ENCODE results near the gene TSKU.

The TSKU gene

DNA sequence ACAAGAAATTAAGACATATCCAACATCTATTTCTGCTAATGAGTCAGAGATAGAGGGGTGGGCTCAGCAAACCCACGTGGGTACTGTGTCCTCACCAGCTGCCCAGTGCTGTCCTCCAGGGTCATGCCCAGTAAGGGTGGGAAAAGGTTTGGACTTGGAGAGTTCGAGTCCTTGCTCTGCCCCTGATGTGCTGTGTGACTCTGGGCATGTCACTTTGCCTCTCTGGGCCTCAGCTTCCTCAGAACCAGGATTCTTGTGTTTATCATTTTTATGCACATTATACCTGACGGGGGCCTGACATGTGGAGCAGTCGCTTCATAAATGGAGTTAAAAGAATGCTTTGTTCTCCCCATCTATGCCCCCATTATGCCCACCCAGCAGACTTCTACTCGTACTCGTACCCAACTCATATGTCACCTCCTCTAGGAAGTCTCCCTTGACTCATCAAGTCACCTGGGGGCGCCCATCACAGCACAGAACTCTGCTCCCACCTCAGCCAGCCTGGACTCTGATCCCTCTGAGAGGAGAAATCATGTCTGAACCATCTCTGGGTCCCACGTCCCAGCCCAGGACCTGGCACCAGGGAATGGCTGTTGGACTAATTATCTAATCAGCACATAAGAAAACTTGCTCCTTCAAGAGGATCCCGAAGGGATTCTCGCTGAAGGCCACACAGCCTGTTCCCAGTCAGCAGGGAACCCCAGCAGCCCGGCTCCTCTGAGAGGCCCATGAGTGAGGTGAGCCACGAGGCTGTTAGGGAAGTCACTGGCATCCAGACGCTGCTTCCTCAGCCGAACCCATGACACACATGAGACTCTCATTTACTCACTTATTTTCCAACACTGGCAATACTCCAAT, 38.7 kb upstream of the TSKU start:
- no peaks in the 10 kb centered on the region for H3K27me3 ChIP-seq (ENCODE audit: insufficient read depth, low read length, poor library complexity, severe bottlenecking)
- no peaks in the 10 kb centered on the region for H4K20me1 ChIP-seq (ENCODE audit: insufficient read depth, low read length, poor library complexity, severe bottlenecking)
- no peak overlapping the region for H2AFZ ChIP-seq (ENCODE audit: low read length)
- H3K9ac ChIP-seq (ENCODE audit: low read depth, low read length, poor library complexity, severe bottlenecking) = no peak overlapping the region
- no peaks in the 10 kb centered on the region for H3K9me3 ChIP-seq (ENCODE audit: insufficient read depth, low read depth, low read length)
- H3K4me1 ChIP-seq (ENCODE audit: insufficient read depth, low read length, poor library complexity, severe bottlenecking) = no peaks in the 10 kb centered on the region
- no peaks in the 10 kb centered on the region for H3K9me2 ChIP-seq (replicated peaks; ENCODE audit: low read depth, low read length)
- no peak overlapping the region for H3K4me2 ChIP-seq (ENCODE audit: low read depth, low read length, poor library complexity, severe bottlenecking)
- H3F3A ChIP-seq (ENCODE audit: low read depth) = no peaks in the 10 kb centered on the region
- H3K4me3 ChIP-seq (ENCODE audit: low read length, poor library complexity, severe bottlenecking) = no peak overlapping the region
- TF ChIP-seq EZH2phosphoT487 (IDR thresholded peaks at IDR 0.05; ENCODE audit: borderline replicate concordance) = no peak
- TF ChIP-seq CTCF (conservative IDR thresholded peaks at IDR 0.05; ENCODE audit: low read length) = no peak
- H3K79me2 ChIP-seq (ENCODE audit: insufficient read depth, low read length) = no peaks in the 10 kb centered on the region
- no peaks in the 10 kb centered on the region for H3K36me3 ChIP-seq (ENCODE audit: insufficient read depth, low read length)

DNA sequence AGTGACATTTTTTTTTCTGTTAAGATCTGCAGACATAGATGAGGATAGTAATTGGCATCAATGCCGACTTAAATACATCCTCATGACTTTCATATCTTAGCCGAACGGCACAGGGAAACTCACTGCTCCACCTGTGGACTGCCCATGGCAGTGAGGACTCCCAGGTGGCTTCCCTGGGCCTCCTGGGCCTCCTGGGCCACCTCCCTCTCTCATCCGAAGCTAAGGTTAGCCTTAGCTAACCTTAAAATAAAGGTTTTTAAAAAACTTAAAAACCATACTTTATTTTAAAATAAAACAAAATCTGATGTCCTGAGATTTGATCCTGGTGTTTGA, 38.1 kb upstream of the TSKU start:
- Histone ChIP-seq H3K79me2 (ENCODE audit: insufficient read depth, low read length) (no peaks in the 10 kb centered on the region), H3K9me3 (ENCODE audit: insufficient read depth, low read depth, low read length) (no peaks in the 10 kb centered on the region), H3K9ac (ENCODE audit: low read depth, low read length, poor library complexity, severe bottlenecking) (no peak overlapping the region), H3K9me2 (replicated peaks; ENCODE audit: low read depth, low read length) (no peaks in the 10 kb centered on the region), H3K4me2 (ENCODE audit: low read depth, low read length, poor library complexity, severe bottlenecking) (no peak overlapping the region), H4K20me1 (ENCODE audit: insufficient read depth, low read length, poor library complexity, severe bottlenecking) (no peaks in the 10 kb centered on the region), H3K36me3 (ENCODE audit: insufficient read depth, low read length) (no peaks in the 10 kb centered on the region), H3K27me3 (ENCODE audit: insufficient read depth, low read length, poor library complexity, severe bottlenecking) (no peaks in the 10 kb centered on the region), H3F3A (ENCODE audit: low read depth) (no peaks in the 10 kb centered on the region), H3K4me1 (ENCODE audit: insufficient read depth, low read length, poor library complexity, severe bottlenecking) (no peaks in the 10 kb centered on the region), H3K4me3 (ENCODE audit: low read length, poor library complexity, severe bottlenecking) (no peak overlapping the region), H2AFZ (ENCODE audit: low read length) (no peak overlapping the region)
- TF ChIP-seq EZH2phosphoT487 (IDR thresholded peaks at IDR 0.05; ENCODE audit: borderline replicate concordance) (no peak), CTCF (conservative IDR thresholded peaks at IDR 0.05; ENCODE audit: low read length) (no peak)

GRCh38 chr11:76745561-76746207, 37.5 kb upstream of the TSKU start:
- Histone ChIP-seq H3K36me3 (ENCODE audit: insufficient read depth, low read length) (no peaks in the 10 kb centered on the region), H3K4me1 (ENCODE audit: insufficient read depth, low read length, poor library complexity, severe bottlenecking) (no peaks in the 10 kb centered on the region), H3K9ac (ENCODE audit: low read depth, low read length, poor library complexity, severe bottlenecking) (no peak overlapping the region), H3K9me2 (replicated peaks; ENCODE audit: low read depth, low read length) (no peaks in the 10 kb centered on the region), H4K20me1 (ENCODE audit: insufficient read depth, low read length, poor library complexity, severe bottlenecking) (no peaks in the 10 kb centered on the region), H3K79me2 (ENCODE audit: insufficient read depth, low read length) (no peaks in the 10 kb centered on the region), H3F3A (ENCODE audit: low read depth) (no peaks in the 10 kb centered on the region), H2AFZ (ENCODE audit: low read length) (no peak overlapping the region), H3K27me3 (ENCODE audit: insufficient read depth, low read length, poor library complexity, severe bottlenecking) (no peaks in the 10 kb centered on the region), H3K4me2 (ENCODE audit: low read depth, low read length, poor library complexity, severe bottlenecking) (no peak overlapping the region), H3K4me3 (ENCODE audit: low read length, poor library complexity, severe bottlenecking) (no peak overlapping the region), H3K9me3 (ENCODE audit: insufficient read depth, low read depth, low read length) (no peaks in the 10 kb centered on the region)
- TF ChIP-seq CTCF (conservative IDR thresholded peaks at IDR 0.05; ENCODE audit: low read length) = no peak

Measured in Loucy (cell line).